Amniotic epithelial cell (primary cell): ENCODE data around the gene CARF.
A peak's percentile ranks its signal among the peaks of the same experiment; 100 is the strongest.

Experiments
- DNase-seq: peaks from one replicate; pipeline ENCODE4 v3.0.0-alpha.2; 2010; ENCODE audit warnings: low read depth

CARF gene

DNA sequence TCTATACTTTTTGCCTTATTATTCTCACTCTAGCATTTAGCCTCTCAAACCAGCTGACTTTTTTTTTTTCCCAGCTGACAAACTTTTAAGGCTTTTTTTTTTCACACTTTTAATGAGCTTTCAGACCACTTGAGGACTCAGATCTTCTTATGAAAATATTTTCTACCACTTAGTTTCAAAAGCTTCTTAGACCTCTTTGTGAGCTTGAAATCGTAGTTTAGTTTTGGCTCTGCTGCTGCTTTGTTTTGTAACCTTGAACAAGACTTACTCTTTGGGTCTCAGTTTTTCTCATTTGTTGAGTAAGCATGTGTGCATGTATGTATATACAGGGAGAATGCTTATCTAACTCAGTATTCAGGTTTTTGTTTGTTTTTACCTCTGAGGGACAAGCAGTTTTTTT, 106.1 kb downstream of the CARF start:
- DNase-seq, result peak; percentile 52

DNA sequence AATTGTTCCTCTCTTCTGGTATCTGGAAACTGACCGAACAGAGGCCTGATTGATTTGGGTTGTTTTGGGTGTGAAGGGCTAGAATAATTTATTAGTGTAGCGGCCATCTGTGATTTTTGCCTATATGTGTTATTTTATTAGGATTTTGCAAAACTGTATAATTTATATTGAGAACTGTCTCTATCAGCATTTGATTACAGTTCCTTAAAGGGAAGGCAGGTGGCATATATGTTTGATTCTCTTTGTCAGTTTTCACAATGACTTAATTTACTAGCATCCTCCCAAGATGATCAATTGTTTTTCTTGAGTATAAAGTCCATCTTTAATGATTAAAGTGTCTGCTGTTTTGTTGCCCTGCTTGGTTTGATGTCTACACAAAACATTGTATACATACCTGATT, 107.1 kb downstream of the CARF start:
- no peak for DNase-seq

DNA sequence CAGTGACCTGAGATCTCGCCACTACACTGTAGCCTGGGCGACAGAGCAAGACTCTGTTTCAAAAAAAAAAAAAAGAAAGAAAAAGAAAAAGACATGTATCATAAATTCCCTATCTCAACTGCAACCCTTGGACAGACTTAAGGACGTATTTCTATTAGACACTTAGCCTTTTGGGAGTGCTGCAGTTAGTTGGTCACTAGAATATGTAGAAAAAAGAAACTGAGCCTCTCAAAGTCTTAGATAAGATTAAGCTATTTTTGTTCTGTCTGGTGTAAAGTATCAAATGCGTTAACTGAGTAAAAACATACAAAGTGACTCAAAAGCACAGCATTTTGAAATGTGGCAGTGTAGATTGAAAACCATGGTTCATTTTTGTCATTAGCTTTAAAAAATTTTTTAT, 109.9 kb downstream of the CARF start:
- DNase-seq, result peak; percentile 14

DNA sequence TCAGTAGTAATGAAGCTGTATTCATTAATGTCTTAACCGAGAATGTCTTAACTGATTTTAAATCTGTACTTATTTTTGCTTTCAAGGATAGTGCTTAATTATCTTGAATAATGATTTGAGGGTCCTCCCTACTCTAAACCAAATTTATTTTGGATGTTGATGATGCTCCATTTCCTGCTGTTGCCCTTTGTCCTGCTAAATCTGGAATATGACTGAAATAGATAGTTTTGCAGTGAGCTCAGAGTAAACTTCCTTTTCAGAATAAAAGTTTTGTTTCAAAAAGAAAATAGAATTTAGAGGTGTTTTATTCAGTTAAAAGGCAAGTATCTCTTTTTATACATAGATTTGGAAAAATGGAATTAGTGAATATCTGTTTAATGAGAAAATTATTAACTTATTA, 110.7 kb downstream of the CARF start:
- no peak for DNase-seq

DNA sequence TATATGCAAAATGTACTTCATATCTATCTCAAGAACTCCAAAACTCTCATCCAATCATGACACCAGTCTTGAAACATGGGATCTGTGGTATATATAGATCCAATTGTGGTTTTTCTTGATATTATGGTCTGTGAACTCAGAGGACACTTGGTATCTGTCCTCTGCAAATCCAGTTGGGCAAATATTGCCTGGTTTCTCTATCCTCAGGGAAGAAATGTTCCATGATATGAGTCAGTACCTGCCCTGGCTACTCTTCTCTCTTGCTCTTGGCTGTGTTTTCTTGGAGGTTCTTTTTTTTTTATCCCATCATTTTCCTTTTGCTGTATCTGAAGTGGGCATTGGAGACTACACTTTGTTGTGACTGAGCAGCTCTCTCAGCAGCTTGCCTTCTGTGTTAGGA, 113.5 kb downstream of the CARF start:
- peak; percentile 13 for DNase-seq

DNA sequence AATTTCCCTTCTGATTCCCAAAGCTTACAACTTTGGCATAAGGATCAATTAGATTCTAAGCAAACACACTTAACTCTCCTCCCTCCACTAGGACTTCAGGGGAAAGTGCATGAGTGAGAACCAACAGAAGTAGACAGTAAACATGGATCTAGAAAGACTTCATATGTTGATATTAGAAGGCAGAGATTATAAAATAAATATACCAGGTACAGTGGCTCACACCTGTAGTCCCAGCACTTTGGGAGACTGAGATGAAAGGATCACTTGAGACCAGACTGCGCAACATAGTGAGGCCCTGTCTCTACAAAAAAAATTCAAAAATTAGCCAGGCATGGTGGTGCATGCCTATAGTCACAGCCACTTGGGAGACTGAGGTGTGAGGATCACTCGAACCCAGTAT, 118.5 kb downstream of the CARF start:
- DNase-seq, result no peak

DNA sequence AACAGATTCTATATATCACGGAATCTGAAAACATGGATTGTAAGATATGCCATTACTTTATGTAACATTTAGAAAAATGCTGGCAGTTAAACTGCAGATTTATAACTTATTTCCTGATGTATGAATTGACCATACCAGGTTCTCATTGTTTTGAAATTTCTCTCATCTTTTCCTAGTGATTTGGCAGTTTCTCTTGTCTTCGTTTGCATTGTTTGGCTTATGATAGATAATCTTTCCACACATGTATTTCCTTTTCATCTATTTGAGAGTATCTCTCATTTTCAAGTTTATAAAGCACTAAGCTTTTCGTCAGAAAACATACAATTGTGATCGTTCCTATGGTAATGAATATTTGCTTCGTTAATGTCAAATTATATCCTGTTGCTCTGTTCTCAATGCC, 118.9 kb downstream of the CARF start:
- DNase-seq, result no peak

DNA sequence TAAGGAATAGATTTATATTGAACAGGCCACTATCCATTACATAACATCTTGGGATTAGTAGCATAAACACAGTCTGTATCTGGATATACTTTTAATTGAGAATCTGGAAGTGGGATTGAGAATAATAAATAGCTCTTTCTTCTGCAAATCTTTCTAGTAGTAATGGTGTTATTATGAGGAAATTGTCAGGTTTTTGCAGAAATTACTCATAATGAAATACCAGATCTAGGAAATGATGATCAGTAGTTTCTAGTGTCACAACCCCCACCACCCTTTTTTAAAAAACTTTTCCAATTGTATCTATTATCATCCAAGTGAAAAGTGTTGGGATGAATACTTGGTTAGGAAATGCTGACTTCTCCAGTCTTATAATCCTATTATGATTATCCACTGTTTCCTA, 121.3 kb downstream of the CARF start:
- DNase-seq, result no peak

DNA sequence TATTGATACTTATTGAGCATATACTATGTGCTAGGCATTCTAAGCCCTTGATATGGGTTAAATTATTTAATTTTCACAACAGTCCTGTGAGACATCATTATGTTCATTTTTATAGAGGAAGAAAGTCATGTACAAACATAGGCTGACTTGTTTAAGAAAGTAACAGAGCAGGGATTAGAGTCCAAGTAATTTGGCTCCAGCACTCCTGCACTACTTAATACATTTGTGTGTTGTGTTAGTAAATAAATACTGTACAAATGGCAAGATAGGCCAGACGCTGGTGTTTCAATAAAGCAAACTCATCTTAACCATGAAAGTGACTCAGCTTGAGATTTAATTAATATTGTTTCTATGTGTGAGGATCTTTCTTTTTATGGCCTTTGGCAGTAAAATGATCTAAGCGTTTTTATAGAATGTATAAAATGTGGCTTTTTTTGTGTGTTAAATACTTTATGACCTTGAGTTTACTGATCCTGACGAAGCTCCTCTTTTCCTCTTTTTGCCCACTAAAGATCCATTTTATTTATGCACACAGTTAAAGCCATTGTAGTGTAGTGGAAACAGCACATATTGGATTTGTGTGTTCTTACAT, 123.9 kb downstream of the CARF start:
- DNase-seq, result no peak
